ENCODE measurements around the gene NEDD9.

DNA sequence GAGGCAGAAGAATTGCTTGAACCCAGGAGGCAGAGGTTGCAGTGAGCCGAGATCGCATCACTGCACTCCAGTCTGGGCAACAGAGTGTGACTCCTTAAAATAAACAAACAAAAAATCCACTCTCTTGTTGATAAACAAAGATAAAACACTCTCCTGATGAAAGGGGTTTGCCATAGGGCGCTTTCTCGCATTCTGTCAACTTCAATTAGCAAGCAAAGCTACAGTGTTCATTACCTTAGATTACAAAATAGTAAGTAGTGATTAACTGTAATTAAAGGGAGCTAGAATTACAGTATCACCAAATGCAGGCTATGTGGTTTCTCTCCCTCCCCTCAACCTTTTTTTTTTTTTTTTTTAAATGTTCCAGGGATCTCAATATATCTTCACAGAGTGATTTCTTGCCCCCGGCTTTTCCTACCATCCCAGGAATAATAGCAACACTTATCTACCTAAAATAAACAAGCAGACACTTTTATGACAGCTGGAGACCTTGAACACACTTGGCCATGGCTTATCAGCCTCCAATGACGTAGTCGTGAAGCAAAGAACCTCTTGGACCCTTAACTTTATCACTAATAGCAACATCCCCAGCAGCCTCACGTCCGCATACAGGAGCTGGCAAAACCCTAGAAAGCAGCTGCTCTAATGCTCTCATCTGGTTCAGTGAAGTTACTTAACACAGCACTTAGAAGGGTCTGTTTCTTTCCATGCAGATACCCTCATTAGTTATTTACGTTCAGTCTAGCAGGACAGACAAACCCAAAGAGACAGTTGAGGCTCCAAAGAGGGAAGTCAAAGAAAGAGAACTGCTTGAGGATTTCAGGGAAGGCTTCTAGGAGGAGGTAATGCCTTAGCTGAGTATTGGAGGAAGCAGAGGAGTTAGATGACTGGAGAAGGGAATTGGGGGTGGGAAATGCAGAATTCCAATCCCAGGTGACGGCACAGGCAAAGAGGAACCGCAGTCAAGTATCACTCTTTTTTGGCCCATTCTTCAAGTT, 37.9 kb upstream of the NEDD9 start:
- TF ChIP-seq, protein P1, sequence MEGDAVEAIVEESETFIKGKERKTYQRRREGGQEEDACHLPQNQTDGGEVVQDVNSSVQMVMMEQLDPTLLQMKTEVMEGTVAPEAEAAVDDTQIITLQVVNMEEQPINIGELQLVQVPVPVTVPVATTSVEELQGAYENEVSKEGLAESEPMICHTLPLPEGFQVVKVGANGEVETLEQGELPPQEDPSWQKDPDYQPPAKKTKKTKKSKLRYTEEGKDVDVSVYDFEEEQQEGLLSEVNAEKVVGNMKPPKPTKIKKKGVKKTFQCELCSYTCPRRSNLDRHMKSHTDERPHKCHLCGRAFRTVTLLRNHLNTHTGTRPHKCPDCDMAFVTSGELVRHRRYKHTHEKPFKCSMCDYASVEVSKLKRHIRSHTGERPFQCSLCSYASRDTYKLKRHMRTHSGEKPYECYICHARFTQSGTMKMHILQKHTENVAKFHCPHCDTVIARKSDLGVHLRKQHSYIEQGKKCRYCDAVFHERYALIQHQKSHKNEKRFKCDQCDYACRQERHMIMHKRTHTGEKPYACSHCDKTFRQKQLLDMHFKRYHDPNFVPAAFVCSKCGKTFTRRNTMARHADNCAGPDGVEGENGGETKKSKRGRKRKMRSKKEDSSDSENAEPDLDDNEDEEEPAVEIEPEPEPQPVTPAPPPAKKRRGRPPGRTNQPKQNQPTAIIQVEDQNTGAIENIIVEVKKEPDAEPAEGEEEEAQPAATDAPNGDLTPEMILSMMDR (IDR thresholded peaks at IDR 0.05), result no peak
- no peak for TF ChIP-seq POLR2A (IDR thresholded peaks at IDR 0.05)

All from esophagus squamous epithelium (tissue), 4 donors.